GM18511 (cell line): Measurements from ENCODE around the gene B3GAT1.

Source experiments
- ATAC-seq: cut with Tn5 transposase; IDR thresholded peaks from one replicate; pipeline ENCODE4 v1.9.1; 2021; ENCODE audit warnings: mild to moderate bottlenecking, moderate library complexity; ENCODE audit not compliant: unreplicated experiment

B3GAT1 gene

DNA sequence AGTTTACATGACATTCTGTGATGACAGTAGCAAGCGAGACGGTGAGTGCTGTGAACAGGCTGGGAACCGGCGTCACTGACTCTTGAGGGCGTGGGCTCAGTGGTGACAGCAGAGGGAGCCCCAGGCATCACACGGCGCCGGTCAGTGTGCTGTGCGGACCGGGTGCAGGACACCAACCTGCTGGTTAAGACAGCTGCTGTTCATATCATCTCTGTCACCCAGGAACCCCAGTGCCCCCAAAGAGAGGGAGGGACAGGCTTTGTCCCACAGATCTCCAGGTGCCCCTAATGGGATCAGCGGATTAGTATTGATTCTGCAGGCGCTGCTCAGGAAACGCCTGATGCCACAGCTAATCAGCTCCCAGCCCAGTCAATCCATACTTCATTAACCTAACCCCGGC, 18.4 kb downstream of the B3GAT1 start:
- ATAC-seq = no peak

DNA sequence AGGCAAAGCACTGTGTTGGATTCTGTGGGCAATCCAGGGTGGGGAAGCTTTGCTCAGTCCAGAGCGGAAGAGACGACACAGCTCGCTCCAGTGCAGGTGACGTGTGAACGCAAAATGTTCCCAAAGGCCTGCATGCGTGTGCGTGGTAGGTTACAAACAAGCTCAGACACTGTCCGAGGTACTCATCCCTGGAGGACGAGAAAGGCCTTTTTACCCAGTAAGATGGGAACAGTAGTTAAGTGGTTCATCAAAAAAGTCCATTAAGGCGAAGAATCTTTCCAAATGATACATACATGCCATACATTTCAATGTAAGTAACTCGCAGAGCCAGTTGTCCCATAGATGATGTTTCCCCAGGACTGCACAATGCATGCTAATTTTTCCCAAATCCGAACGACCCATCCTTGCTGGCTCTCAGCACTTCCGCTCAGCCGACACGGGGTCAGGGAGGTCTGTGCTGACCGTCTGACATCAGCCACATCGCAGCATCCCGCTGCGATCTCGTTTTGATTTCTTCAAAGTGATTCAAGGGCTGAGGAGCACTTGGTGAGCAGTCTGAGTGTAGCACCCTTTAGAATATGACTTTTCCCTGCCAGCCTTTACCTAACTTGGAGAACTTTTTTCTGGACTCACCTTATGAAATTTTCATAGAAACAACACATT, 19.0 kb downstream of the B3GAT1 start:
- no peak for ATAC-seq

DNA sequence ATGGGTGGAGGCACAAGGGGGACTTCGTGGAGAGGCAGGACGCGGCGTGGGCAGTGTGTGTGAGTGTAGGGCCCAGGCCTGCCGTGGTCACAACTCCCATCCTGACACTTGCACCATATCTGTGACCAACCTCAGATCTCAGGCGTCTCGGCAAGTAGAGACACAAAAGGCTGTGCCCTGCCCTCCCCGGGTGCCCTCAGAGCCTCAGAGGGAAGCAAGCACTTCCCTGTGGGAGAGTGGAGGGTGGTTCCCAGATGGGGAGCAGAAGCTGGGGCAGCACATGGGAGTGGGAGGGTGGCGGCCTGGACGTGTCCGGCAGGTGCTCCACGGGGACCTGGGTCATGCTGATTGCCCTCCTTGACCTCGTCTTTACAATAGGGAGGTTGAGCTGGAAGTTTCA, 20.4 kb downstream of the B3GAT1 start:
- no peak for ATAC-seq

DNA sequence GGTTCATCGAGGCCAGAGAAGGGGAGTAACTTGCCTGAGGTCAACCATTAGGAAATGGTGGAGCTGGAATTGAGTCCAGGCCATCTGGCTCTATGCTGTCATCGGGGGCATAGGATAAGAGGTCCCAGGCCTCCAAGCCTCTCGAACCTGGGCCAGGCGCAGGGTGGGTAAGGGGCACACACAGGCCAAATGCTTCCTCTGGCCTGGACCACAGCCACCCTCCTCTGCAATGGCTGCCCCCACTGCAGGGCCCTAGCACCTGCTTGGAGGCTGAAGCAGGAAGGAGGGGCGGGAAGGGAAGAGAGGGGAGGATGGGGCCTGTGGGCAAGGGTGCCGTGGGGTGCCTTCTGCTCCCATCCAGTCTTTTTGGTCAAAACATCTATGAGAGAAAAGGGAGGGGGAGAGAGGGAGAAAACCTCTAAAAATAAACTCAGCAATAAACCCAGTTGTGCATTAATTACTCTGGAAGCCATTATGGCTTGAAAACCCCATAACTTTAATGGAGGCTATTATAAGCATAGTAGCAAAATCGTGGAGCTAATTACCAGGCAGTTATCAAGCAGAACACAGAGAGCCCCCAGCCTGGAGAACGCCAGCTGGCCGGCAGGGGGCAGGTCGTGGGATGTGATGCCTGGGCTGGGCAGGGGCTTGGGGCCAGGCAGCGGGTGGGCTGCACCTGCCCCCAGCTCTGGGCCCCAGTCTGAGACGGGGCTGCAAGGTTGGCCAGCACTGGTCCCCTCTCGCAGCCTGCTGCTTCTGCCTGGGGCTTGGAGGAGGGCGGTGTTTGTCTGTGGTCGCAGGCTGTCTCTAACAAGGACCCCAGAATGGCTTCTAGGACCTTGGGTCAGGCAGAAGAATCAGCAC, 21.1 kb downstream of the B3GAT1 start:
- no peak for ATAC-seq

DNA sequence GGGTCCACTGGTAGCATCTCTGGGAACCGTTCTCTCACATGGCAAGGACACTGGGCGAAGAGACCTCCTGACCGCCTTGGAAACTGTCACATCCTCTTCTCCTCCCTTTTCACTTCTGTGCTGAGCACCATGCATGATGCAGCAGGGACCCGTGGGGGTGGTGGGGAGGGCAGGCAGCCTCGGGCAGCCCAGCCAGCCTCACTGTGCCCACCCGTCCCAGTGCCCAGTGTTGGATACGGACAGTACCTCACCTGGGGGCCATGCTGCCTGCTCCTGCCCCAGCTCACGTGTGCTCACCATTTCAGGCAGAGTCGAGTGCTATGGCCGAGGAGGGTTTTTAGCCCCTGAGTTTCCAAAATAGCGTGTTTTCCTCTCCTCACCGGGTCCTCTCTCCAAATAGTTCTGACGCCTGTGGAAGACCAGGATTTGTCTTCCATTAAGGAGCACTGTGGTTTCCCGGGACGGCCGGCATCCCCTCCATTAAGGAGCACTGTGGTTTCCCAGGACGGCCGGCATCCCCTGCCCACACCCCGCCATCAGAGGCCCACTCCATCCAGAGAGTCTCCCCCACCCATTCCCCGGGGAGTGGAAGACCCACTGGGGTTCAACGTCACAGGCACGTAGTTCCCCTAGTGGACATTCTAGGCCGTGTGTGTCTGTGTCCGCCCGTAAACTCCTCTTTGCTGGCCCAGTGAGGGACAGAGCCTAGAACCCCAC, 22.4 kb downstream of the B3GAT1 start:
- ATAC-seq = no peak

DNA sequence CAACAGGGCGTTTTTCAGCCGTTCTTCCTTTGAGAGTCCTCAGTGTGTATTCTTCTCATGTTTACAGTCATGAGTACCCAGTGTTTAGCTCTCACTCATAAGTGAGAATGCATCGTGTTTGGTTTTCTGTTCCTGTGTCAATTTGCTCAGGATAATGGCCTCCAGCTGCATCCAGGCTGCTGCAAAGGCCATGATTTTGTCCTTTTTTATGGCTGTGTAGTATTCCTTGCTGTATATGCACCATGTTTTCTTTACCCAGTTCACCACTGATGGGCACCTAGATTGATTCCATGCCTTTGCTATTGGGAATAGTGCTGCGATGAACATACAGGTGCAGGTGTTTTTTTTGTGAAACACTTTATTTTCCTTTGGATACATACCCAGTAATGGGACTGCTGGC, 23.5 kb downstream of the B3GAT1 start:
- ATAC-seq = no peak

DNA sequence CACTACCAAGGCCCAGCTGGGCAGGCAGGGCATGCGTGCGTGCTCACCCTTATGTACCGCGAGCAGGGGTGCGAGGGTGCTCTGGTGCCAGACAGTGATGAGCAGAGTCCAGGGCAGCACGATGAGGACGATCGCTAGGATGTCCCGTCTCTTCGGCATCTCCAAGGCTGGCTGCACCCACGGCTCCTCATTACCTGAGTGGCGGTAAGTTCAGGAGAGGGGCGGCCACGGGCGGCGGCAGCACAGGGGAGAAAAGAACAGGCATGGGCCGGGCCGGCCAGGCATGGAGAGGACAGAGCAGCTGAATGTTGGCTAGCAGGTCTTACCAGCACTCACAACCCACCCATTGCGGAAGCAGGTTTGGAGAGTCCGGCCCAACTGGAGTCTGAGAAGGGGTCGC, 24.5 kb downstream of the B3GAT1 start:
- ATAC-seq = no peak

DNA sequence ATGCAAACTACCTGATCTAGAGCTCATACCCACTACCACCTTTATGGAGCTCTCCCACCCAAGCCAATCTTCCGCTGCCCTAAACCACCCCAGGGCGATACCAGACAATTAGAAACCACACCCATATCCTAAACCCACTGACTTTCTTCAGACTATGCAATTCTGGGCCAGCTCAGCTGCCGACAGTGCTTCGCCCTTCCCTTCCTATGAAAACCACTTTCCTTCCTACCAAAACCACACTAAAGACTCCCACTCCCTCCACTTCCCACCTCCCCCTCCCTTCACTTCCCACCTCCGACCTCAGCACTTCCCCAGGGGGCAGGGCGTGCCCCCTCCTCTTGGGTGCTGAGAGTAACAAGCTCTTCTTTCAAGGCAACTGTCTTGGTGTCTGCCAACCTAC, 25.1 kb downstream of the B3GAT1 start:
- ATAC-seq = no peak

DNA sequence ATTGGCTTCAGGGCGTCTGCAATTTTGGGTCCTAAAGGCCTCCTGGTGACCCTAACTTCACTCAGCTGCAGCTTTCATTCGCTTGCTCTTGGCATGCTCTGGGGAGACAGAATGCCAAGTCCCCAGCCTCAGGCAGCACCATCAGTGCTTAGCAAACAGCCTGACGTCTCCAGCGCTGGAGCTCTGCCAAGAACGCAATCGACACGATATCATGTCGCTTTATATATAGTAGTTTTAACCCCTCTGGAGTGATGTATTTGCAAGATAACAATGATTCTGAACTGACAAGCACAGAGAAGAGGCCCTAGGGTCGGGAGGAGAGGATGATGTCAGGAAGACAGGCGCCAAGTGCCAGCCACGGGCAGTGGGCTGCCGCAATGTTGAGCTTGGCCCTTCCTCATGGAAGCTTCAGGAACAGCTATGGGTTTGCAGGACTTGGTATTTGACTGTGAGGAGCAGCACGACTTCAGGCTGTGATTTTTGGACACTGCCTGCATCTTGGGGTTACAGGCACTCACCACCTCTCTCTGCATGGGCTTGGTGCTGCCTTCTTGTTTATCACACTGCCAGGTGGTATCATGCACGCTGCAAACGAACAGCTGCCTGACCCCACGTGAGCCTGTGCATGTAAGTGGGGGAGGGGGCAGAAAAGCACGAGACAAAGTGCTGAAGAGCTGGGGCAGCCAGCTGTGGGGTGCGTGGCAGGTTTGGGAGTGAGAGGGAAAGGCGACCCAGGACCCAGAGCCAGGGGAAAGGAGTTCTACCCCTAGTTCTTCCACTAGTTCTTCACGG, 26.1 kb downstream of the B3GAT1 start:
- no peak for ATAC-seq

DNA sequence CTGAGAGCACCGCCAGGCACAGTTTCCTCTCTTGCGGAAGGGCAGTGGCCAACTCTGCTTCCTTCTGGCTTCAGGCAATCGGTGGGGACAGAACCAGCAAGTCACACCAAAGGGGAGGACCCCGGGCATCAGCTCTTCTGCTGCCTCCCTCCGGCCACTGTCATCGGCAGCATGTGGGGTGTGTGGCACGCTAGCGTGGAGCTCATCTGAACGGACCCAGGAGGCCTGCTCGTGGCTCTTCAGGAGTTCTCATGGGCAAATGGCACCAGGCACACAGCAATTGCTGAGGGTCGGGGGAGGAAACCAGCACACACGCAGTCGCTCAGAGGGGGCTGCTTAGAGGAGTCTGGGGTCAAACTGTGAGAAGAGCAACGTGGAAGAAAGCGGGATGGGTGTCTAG, 26.9 kb downstream of the B3GAT1 start:
- no peak for ATAC-seq

DNA sequence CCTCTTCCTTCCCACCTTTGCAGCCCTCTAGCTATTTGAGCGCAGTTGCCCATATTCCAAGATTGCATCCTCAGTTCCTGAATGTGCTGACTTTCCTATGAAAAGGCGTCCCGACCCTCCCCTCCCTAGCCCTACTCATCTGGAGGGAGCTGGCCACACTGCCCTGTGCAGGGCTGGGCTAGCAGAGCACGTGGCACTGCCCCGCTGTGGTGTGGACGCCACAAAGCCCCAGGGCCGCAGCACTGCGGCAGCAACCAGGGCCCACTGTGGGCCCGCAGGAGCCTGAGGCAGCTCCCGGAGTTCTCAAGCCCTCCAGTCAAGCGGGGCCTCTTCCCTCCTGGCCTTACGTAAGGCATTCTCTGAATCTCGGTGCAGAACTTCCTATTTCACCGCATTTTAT, 27.6 kb downstream of the B3GAT1 start:
- ATAC-seq = no peak

DNA sequence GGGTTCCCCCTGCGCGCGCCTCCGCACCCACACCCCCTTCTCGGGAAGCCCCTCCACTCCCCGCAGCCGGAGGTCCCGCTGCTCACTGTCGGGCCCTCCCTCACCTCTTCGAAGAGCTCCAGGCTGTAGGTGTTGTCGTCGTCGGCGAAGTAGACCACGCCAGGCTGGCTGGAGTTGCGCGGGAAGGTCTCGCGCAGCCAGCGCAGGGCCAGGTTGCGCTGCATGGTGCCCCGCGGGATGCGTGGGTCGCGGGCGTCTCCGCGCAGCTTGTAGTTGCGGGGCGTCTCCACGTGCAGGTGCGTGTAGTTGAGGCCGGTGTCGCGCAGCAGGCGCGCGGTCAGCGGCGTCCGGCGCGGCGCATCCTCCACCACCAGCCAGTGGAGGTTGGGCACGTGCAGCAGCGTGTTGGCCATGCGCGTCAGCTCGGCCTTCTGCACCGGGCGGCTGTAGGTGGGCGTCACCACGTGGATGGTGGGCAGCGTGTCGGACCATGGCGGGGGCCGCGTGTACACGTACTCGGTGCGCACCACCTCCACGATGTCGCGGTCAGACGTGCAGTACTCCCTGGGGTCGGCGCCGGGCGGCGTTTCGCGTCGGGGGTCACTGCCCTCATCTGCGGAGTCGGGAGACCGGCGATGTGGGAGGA, 28.3 kb downstream of the B3GAT1 start:
- no peak for ATAC-seq

DNA sequence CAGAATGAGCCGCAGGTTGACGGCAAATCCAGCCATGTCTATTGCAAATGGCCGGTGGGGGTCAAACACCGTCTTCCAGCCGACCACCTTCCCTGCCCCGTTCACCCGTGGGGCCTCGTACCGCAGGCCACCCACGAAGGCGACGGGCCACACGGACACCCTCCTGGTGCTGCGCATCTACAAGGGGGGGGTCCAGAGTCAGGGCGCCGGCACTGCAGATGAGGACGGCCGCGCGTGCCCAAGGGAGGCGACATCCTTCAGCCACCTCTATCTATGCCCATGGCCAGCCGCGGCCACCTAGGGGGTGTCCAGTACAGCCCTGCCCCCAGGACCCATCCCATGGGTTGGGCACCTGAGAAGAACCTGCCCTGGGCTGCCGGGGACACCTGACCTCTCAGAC, 29.2 kb downstream of the B3GAT1 start:
- no peak for ATAC-seq

DNA sequence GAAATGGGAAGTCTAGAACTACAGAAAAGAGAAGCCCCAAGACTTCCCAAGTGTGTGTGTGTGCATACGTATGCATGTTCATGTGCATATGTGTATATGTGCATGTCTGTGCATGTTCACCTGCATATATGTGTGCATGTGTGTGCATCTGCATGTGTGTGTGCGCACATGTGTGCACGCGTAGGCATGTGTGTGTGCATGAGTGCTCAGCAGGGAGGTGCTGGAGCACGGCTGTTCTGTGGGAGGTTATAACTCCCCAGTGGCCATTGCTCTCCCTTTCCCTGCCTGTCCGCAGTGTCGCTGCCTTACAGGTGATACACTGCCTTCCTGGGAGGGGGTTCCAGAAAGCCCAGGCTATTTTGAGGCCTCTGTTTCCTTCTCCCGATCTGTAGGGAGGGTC, 29.8 kb downstream of the B3GAT1 start:
- no peak for ATAC-seq

DNA sequence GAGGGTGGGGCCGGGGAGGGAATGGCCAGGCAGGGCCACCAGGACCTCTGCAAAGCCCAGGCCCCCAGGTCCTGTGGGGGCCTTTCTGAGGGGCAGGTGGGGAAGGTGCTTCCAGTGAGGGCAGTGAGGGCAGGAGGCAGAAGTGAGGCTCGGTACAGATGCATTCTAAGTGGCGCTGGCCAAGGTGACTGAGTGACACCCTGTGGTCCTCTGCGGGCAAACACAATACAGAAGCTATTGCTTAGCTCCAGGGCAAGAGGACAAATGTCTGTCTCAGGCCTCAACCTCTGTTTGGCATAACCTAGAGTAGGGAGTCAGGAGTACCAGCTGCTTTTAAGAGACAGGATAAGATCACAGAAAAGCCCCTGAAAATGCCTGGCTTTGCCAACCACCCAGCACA, 31.3 kb downstream of the B3GAT1 start:
- no peak for ATAC-seq

DNA sequence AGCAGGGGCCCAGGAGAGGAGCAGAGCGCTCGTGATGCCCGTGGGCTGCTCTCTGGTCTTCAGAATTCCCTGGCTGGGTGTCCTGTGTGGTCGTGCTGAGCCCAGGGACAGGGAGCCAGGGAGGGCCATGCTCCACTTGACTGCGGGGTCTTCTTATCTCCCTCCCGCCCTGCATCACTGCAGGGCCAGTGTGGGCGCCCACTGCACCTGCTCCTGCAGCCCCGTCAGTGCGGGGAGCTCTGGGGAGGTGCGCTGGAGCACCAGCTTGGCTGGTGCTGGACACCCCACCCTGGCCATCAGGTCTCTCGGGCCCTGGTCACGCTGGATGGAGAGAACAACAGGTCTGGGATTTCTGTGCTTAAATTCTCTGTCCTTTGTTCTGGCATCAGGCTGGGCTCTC, 31.8 kb downstream of the B3GAT1 start:
- ATAC-seq = no peak

DNA sequence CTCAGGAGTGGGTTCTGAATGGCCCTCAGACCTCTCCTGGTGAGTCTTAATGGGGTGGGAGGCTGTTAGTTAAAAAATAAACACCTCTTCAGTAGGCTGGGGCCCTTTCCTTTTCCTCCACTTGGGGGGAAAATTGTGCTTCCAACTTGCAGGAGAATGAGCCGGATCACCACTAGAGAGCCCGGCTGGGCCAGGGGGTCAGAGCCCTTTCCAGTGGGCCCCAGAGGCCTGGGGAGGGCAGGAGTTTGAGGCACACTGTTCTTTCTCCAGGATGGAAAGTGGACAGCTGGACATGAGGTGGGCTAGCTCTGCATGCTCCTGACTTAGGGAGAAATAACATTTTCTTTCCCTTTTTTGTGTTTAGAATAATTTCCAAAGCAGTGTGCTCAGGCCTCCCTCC, 32.8 kb downstream of the B3GAT1 start:
- no peak for ATAC-seq

DNA sequence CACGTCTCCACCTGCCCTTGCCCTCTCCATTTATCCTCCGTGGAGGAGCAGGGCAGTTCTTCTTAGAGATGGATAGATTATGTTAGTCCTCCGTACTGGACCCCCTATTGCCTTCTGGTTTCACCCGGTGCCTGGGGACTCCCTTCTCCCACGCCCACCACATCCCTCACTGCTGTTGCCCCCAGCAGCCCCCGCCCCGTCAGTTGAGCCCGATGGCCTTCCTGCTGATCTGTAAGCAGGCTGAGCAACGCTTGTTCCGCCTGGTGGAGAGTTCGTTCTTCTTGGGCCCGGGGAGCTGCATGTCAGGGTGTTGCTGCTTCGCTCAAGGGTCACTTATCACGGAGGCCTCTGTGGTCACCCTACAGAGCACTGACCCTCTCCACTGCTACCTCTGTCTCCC, 34.2 kb downstream of the B3GAT1 start:
- no peak for ATAC-seq

DNA sequence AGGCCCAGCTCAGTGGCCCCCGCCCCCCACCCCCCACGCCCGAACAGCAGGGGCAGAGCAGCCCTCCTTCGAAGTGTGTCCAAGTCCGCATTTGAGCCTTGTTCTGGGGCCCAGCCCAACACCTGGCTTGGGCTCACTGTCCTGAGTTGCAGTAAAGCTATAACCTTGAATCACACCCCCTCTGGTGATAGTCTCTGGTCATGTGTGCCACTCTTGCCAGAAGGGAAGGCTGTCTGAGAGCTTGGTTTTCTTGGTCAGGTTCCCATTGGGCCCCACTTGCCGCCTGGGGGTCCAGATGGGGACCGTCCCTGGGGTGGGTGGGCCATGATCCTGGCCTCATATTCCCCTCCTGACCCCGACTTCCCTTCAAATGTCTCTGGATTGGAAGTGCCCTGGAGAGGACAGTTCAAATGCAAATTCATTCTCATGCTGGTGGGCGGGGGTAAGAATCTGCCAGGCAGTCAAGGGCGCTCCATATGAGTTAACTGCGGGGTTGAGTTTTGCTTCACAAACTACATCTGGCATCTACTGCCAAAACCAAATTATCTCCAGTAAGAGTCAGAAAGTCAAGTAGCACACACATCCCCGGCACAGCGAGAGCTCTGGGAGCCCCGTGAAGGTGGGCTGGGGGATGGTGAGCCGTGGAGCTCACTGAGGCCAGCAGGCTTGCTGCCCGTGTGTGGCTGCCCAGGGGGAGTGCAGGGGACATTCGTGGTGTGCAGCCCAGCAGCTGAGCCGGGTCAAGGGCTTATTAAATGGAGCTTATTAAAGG, 35.7 kb downstream of the B3GAT1 start:
- no peak for ATAC-seq
